Measurements from ENCODE around the gene RUNX2.

DNA sequence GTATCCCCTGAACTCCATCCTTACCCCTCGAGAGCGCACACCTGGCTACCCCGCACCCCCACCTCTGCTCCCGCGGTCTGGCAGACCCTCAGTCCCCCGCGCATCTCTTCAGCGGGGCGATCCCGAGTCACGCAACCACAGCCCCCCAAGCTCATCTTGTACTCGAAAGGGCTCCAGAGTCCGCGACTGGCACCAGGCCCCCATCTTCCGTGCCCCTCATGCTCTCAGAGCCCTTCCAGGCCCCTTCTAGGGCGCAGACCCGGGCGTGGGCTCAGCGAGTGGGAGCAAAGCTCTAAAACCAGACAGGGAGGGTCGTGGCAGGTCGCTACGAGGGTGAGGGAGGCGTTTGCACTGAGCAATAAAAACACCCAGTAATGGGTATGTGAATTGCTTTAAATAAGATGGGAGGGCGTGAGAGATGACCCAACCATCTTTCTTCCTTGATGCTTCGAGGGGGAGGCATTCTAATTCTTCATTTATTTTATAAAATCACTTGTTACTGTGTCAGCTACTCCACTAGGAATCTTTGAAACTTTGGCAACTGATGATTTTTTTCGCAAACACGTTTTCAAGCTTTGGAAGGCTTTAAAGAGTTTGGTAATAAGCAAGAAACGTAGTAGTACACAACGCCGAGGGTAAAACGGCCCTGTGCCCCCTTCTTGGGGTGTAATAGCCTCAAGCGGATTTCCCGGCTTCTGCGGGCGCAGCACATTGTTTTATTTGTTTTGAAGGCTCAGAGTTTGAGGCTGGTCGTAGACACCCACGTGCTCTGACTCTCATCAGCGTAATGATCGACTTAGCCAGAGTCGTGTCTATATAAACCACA lies 92.2 kb downstream of the RUNX2 start:
- TF ChIP-seq POLR2A (IDR thresholded peaks at IDR 0.05) (no peak), POLR2AphosphoS5 (IDR thresholded peaks at IDR 0.05) (no peak), EP300 (IDR thresholded peaks at IDR 0.05) (no peak)
- TF ChIP-seq, protein P1, sequence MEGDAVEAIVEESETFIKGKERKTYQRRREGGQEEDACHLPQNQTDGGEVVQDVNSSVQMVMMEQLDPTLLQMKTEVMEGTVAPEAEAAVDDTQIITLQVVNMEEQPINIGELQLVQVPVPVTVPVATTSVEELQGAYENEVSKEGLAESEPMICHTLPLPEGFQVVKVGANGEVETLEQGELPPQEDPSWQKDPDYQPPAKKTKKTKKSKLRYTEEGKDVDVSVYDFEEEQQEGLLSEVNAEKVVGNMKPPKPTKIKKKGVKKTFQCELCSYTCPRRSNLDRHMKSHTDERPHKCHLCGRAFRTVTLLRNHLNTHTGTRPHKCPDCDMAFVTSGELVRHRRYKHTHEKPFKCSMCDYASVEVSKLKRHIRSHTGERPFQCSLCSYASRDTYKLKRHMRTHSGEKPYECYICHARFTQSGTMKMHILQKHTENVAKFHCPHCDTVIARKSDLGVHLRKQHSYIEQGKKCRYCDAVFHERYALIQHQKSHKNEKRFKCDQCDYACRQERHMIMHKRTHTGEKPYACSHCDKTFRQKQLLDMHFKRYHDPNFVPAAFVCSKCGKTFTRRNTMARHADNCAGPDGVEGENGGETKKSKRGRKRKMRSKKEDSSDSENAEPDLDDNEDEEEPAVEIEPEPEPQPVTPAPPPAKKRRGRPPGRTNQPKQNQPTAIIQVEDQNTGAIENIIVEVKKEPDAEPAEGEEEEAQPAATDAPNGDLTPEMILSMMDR (IDR thresholded peaks at IDR 0.05): no peak

All from stomach (tissue), 4 donors.